ENCODE data around the gene CYLD.

- TF ChIP-seq PKNOX1 (IDR thresholded peaks at IDR 0.05) (no peak), ELF4 (IDR thresholded peaks at IDR 0.05) (no peak)
Measured at GRCh38 chr16:50761267-50761666, 19.4 kb downstream of the CYLD start.
